CD4-positive, alpha-beta T cell treated with Interleukin-17A for 4 hours (primary cell): ENCODE data around the gene ARHGAP24.
"Not testable (repeated sequence)": the region's sequence is repeated elsewhere in the genome, so short reads cannot be mapped to it uniquely, and the experiment has no call there.

Source experiments
- DNase-seq: peaks from one replicate; pipeline ENCODE4 v3.0.0-alpha.2; 2020; ENCODE audit warnings: mixed read lengths

Gene ARHGAP24

GRCh38 chr4:85867271-85867670 is 392.3 kb downstream of the ARHGAP24 start:
- no peak for DNase-seq

- DNase-seq = no peak
These were observed 394.2 kb downstream of the ARHGAP24 start for GRCh38 chr4:85869181-85869580.

DNA sequence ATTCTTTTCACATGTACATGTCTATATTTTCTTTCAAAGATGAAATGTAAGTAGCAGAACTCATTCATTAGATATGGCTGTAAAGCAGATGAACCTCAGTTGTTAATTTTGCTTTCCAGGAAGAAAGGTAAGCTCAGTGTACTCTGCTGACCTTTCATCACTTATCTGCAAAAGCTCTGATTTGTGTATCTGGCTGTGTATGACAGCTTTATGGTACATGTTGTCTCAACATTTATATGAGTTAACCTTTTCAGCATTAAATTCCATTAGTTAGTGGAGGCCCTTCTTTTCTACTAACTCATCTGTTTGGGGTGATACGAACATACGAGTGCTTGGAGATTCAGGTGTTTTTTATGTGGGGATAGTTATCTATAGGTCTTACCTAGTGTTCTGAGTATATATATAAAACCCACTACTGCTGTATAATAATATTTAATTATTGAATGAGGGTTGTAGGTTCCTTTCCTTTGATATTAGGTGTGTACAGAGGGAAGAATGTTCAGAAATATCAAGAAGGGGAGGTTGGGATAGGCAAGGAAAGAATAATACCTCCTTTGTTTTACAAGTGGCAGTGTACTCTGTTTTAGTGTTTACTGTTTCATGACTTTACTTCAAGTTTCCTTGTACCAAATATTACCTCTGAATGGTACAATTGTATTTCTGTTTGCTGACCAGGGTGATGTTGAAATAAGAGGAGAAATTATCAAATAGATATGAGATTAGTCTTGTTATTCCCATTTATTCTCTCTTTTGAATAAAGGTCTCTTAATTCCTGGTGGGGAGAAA is 395.5 kb downstream of the ARHGAP24 start:
- DNase-seq = no peak

DNA sequence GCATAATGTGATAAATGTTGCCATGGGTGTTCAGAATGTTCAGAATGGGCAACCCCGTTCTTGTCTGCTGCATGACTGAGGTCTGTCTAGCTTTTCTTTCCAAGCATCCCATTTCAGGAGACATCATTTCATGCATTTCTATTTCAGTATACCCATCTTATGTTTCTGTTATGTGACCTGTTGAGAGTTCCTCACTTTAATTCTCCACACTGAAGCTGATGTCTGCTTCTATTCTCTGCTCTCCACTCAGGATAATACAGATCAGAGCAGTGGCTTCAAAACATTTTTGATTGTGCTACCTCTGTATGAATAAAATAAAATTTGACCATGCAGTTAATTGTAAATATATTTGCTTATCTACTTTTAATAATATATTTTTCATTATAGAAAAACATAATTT is 398.6 kb downstream of the ARHGAP24 start:
- DNase-seq = no peak

- DNase-seq = no peak
These were observed 404.6 kb downstream of the ARHGAP24 start for GRCh38 chr4:85879518-85879917.

GRCh38 chr4:85883180-85883579 is 408.2 kb downstream of the ARHGAP24 start:
- DNase-seq = no peak

GRCh38 chr4:85884251-85884650 is 409.3 kb downstream of the ARHGAP24 start:
- no peak for DNase-seq

GRCh38 chr4:85886665-85887064 is 411.7 kb downstream of the ARHGAP24 start:
- DNase-seq = no peak

DNA sequence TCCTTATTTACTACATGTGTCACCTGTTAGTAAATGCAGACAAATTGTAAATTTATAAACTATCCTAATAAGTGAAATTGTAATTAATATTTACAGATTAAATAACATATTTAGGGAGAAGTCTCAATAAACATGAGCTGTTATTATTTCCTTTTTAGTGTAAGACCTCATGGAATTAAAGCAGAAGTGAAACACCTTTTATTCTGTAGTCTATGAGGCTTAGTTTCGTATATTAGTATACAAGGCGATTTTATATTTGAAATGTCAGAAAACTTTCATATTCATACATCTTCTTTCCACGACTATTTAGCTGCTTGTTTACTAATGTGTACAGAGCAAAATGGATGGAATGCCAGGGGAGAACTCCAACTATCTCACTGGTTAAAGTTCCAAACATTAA is 414.4 kb downstream of the ARHGAP24 start:
- DNase-seq = no peak

GRCh38 chr4:85895755-85896154 is 420.8 kb downstream of the ARHGAP24 start:
- no peak for DNase-seq

DNA sequence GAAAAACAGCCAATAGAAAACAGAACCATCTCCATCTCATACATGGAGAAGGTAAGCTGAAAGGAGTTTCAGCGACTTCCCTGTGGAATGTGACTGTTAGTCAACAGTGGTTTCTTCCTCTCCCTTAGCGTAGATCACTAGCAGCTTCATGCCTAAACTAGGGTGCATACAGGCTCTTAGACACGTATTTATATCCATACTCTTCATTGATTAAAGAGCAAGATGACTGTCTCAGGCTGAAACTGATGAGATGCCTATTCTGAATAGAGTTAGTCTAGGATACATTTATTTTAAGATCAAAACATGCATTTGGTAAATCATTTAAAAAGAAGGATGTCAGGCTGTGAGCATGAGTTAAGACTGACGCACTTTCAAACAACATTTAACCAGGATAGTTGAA is 423.3 kb downstream of the ARHGAP24 start:
- no peak for DNase-seq

- no peak for DNase-seq
These were observed 426.6 kb downstream of the ARHGAP24 start for GRCh38 chr4:85901500-85901899.

DNA sequence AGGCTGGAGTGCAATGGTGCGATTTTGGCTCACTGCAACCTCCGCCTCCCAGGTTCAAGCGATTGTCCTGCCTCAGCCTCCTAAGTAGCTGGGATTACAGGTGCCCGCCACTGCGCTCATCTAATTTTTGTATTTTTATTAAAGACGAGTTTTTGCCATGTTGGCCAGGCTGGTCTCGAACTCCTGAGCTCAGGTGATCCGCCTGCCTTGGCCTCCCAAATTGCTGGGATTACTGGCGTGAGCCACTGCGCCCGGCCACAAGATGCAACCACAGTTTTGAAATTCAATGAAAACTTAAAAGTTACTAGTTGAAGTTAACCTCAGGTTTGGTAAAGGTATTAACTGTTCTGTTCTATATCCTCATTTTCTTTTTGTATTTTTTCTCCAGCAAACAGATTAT is 427.7 kb downstream of the ARHGAP24 start:
- not testable (repeated sequence) for DNase-seq

DNA sequence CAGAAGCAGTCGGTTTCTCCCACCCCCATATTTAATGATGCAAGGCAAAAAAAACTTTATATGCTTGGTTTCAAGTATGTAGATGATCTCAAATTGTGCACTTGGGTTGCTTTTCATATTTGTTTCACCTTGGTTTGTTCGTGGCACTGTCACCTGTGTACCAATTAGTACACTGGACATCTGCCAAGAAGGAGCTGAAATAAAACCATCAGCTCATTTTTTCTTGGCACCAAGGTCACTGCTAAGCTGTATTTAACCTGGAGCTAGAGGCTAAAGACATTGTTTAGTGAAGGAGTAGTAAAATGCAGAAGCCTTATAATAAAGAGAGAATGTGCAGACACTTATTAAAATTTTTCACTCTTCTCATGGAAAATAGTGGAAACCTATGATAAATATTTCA is 430.8 kb downstream of the ARHGAP24 start:
- no peak for DNase-seq

DNA sequence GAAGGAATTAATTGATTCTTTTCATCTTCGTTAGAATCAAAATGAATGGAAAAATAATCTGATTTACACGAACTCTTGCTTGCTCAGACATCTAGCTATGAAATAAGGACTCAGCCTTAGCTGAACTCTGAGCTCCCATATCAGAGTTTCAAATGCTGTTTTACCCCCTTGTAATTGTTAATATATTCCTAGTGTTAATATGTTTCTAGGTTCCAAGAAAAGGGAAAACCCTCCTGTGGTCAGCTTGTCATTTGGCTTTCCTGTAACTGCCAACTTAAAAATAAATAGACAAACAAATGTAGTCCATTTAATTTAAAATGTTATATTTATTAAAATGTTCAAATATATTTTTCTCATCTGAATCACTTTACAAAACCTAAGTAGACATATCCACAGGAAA is 432.1 kb downstream of the ARHGAP24 start:
- no peak for DNase-seq

DNA sequence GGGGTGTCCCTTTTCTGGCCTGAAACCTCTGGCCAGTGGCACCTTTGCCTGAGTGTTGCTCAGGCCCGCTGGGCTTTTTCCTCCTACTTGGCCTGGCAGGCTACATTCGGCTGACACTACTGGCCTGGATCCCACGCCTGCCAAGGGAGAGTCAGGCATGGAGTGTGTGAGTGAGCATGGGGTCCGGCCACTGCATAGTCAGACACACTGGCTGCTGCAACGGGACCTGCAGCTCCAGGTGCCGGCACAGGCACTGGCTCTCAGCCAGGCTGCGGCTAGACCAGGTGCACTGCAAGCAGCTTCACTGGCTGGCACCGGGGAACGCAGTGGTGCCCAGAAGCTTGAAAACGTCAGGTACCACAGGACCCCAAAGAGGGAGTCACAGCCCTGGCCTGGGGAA is 434.9 kb downstream of the ARHGAP24 start:
- no peak for DNase-seq

DNA sequence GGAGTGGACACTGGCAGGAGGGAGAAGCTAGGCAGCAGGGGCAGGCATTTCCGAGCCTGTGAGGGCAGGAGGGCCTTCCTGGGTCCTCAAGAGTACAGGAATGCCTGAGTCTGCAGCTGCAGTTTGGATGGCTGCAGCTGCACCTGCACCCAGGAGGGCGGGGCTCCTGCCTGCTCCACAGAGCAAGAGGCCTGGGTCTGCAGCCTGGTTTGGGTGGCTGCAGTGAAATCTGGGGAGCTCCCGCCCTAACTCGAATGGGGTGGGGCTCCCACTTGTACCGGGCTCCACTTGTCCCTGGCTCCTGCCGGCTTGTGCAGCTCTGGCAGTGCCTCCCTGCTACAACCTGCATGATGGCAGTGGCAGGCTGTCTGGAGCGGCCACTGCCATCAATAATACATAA is 436.0 kb downstream of the ARHGAP24 start:
- DNase-seq = no peak

DNA sequence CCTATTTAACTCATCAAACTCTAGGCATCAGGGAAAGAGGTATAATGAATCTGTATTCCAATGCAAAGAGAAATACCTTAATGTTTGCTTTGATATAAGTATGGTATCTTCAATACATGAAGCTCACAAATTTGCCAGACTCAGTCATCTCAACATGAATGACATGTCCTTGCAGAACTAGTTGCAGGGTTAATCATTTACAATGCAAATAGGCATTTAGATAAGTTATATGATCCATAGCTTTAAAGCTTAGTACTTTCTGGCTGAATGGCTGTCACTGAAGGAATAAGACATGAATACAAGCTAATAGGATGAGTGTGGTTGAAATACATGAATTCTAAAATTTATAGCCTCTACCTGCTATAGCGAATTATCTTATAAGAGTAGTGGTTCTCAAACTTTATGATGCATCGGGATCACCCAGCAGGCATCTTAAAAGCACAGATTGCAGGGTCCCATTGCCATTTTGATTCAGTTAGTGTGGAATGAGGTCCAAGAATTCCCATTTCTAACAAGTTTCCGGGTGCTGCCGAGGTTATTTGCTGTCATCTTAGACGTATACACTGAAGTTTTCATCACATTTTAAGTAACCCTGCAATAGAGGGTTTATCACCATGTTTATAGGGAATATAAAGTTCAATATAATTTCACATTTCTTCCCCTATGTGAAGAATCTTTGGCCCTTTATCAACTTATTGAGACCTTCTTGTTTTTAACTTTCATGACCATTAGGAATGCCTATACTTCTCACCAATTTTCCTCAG is 439.2 kb downstream of the ARHGAP24 start:
- no peak for DNase-seq

DNA sequence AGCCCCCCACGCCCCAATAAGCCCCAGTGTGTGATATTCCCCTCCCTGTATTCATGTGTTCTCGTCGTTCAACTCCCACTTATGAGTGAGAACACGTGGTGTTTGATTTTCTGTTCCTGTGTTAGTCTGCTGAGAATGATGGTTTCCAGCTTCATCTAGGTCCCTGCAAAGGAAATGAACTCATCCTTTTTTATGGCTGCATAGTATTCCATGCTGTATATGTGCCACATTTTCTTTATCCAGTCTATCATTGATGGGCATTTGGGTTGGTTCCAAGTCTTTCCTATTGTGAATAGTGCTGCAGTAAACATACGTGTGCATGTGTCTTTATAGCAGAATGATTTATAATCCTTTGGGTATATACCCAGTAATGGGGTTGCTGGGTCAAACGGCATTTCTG is 440.6 kb downstream of the ARHGAP24 start:
- not testable (repeated sequence) for DNase-seq

- no peak for DNase-seq
These were observed 444.4 kb downstream of the ARHGAP24 start for GRCh38 chr4:85919200-85919887.

- DNase-seq = no peak
These were observed 450.1 kb downstream of the ARHGAP24 start for GRCh38 chr4:85925071-85925470.

DNA sequence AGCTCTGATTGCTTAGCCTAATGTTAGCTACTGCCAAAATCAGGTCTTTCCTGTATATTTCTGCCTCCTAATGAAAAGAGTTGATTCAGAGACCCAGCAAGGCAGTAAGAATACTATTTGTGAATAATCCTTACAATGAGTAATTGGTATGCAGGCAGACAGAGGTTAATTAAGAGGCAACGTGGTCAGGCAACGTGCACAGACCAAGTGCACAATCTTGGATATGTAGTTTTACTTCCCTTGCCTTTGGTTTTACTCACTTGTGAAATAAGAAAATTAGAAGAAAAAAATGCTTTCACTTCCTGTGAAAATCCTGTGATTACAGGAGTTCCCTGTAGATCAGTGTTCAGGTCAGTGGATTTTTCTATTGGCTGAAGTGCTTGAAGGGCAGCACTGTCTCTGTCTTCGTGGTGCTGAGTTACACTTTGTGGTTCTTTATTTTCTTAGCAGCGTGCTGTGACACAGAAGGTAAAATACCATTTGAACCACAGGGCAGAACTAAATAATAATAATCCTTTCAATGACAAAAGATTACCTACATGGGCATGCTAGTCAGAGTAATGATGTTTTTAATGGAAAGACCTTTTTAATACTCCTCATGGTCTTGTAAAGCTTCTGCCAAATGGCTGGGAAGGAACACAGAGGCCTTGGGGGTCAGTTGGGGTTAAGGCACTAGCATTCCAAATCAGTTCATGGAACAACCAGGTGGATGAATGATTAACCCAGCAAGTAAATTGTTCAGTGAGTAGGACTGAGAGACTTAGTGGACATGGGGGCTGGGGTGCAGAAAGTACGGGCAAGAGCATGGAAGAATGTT is 454.0 kb downstream of the ARHGAP24 start:
- DNase-seq = no peak
